Loucy (cell line): ENCODE results near the gene DLGAP5.
A peak's percentile ranks its signal among the peaks of the same experiment; 100 is the strongest.

Experiments used
- H2AFZ ChIP-seq: fragments of 200-600 bp; sonication (generic); 2 replicates; pipeline ENCODE4 v1.6.0; 2016; ENCODE audit warnings: antibody characterized with exemption, mild to moderate bottlenecking, low read length, moderate library complexity
- H3F3A ChIP-seq: fragments of 200-600 bp; 2 replicates; pipeline ENCODE4 v1.6.0; 2016; ENCODE audit warnings: antibody characterized with exemption, low read depth, mild to moderate bottlenecking
- H3K27me3 ChIP-seq: fragments of 200-600 bp; sonication (generic); 2 replicates; pipeline ENCODE4 v1.6.1; 2014; ENCODE audit warnings: low read length, mild to moderate bottlenecking; ENCODE audit not compliant: insufficient read depth, poor library complexity, severe bottlenecking
- H3K36me3 ChIP-seq: fragments of 200-600 bp; sonication (generic); 2 replicates; pipeline ENCODE4 v1.6.1; 2016; ENCODE audit warnings: low read length; ENCODE audit not compliant: insufficient read depth
- H3K4me1 ChIP-seq: fragments of 200-600 bp; sonication (generic); 2 replicates; pipeline ENCODE4 v1.5.1; 2014; ENCODE audit warnings: low read length, mild to moderate bottlenecking; ENCODE audit not compliant: insufficient read depth, poor library complexity, severe bottlenecking
- H3K4me2 ChIP-seq: fragments of 200-600 bp; sonication (generic); 2 replicates; pipeline ENCODE4 v1.6.0; 2014; ENCODE audit warnings: antibody characterized with exemption, low read length, low read depth, mild to moderate bottlenecking; ENCODE audit not compliant: poor library complexity, severe bottlenecking
- H3K4me3 ChIP-seq: fragments of 200-600 bp; sonication (generic); 2 replicates; pipeline ENCODE4 v1.5.1; 2014; ENCODE audit warnings: low read length, mild to moderate bottlenecking, mixed read lengths; ENCODE audit not compliant: poor library complexity, severe bottlenecking
- H3K79me2 ChIP-seq: fragments of 200-600 bp; sonication (generic); 2 replicates; pipeline ENCODE4 v1.6.1; 2014; ENCODE audit warnings: low read length; ENCODE audit not compliant: insufficient read depth
- H3K9ac ChIP-seq: fragments of 200-600 bp; sonication (generic); 2 replicates; pipeline ENCODE4 v1.6.0; 2014; ENCODE audit warnings: mild to moderate bottlenecking, low read depth, low read length, moderate library complexity; ENCODE audit not compliant: poor library complexity, severe bottlenecking
- H3K9me2 ChIP-seq: fragments of 200-600 bp; sonication (generic); replicated peaks from 2 replicates; pipeline ENCODE4 v1.6.1; 2016; ENCODE audit warnings: low read depth, low read length, mixed read lengths
- H3K9me3 ChIP-seq: fragments of 200-600 bp; sonication (generic); 2 replicates; pipeline ENCODE4 v1.6.1; 2014; ENCODE audit warnings: mild to moderate bottlenecking, antibody characterized with exemption, low read length, low read depth; ENCODE audit not compliant: insufficient read depth
- H4K20me1 ChIP-seq: fragments of 200-600 bp; sonication (generic); 2 replicates; pipeline ENCODE4 v1.6.0; 2014; ENCODE audit warnings: antibody characterized with exemption, low read length, mild to moderate bottlenecking; ENCODE audit not compliant: insufficient read depth, poor library complexity, severe bottlenecking
- CTCF ChIP-seq: fragments of 200-600 bp; sonication (generic); conservative IDR thresholded peaks from 2 replicates; pipeline ENCODE4 v1.5.1; 2014; ENCODE audit warnings: mild to moderate bottlenecking, antibody characterized with exemption, low read length
- EZH2phosphoT487 ChIP-seq: fragments of 200-600 bp; IDR thresholded peaks from 2 replicates; pipeline ENCODE4 v1.6.1; 2018; ENCODE audit warnings: antibody characterized with exemption, mild to moderate bottlenecking, moderate library complexity, borderline replicate concordance

DLGAP5 gene

DNA sequence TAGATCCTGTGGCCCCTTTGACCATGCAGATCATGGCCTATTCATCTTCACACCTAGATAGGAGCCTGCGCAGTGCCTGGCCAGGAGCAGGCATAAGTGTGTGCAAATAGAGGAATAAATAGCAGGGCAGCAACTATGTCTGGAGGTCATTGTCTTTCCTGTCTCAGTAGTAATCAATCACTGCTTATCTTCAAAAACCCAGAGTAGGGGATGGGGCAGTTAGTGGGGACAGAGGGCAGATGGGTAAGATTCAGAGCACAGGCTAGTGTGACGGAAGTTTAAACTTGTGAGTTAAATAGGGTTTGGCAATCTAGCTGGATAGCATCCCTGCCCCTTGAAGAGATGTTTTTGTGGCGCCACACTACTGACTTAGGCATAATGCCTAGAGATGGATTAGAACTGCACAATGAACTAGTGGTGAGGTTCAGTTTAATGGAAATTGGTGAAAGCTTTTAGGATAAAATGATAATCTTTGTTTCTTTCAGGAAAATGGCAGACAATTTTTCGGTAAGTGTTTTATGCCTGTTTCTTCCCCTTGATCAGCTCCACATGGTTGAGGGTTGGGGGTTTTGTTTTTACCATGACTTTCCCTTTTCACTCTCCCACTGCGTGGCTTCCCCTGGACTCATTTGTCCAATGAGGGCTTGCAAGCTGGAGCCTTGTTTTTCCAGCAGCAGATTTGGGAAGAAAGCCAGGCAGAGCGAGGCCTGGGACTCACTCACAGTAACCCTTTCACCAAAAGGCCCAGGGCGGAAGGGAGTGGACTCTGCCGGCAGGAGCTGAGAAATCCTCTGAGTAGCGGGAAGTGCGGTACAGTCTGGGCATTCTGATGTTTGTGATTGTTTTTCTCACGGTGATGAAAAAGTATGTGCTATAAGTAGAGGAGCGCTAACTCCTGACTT lies 54.2 kb downstream of the DLGAP5 start:
- no peak for TF ChIP-seq EZH2phosphoT487
- no peak for TF ChIP-seq CTCF
- no peaks in the 10 kb centered on the region for H3K79me2 ChIP-seq
- no peaks in the 10 kb centered on the region for H3K9me2 ChIP-seq
- H3K4me1 ChIP-seq, result peaks cover under 1% of the 10 kb centered on the region
- peaks cover 24% of the 10 kb centered on the region; the same call in 1 of the 2 replicates for H3K36me3 ChIP-seq
- H3K4me2 ChIP-seq, result no peak overlapping the region
- H3K9me3 ChIP-seq, result no peaks in the 10 kb centered on the region
- no peak overlapping the region for H3K4me3 ChIP-seq
- H3K9ac ChIP-seq, result no peak overlapping the region
- H2AFZ ChIP-seq, result no peak overlapping the region
- H4K20me1 ChIP-seq, result no peaks in the 10 kb centered on the region
- no peaks in the 10 kb centered on the region for H3F3A ChIP-seq
- H3K27me3 ChIP-seq, result no peaks in the 10 kb centered on the region

- Histone ChIP-seq H3K9me3 (no peaks in the 10 kb centered on the region), H3K9ac (no peak overlapping the region), H3K36me3 (peaks cover 15% of the 10 kb centered on the region; the same call in 1 of the 2 replicates), H4K20me1 (no peaks in the 10 kb centered on the region), H2AFZ (no peak overlapping the region), H3K4me2 (no peak overlapping the region), H3K4me3 (no peak overlapping the region), H3F3A (no peaks in the 10 kb centered on the region), H3K27me3 (no peaks in the 10 kb centered on the region), H3K9me2 (no peaks in the 10 kb centered on the region), H3K79me2 (no peaks in the 10 kb centered on the region), H3K4me1 (peaks cover 10% of the 10 kb centered on the region)
- TF ChIP-seq EZH2phosphoT487 (no peak), CTCF (no peak)
Measured at GRCh38 chr14:55136241-55136640, 55.1 kb downstream of the DLGAP5 start.

DNA sequence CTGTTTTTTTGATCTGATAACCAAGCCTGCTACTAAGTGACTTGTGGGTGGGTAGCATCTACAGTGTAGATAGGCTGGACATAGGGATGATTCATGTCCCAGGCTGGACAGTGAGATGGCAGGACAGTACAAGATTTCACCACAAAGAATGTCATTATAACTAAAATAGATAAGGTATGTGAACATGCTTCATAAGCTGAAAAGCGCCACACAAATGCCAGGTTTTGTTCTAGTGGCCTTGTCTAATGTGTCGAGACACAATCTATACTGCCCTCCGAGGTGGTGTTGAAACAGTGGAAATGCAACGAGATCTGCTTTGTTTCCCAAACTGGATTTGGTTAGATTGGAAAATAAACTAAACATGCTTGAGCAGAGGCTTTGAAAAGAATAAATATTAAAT lies 58.0 kb downstream of the DLGAP5 start:
- no peaks in the 10 kb centered on the region for H3K27me3 ChIP-seq
- H3K79me2 ChIP-seq, result no peaks in the 10 kb centered on the region
- H3F3A ChIP-seq, result no peaks in the 10 kb centered on the region
- no peak overlapping the region for H3K4me2 ChIP-seq
- H2AFZ ChIP-seq, result no peak overlapping the region
- no peaks in the 10 kb centered on the region for H3K9me2 ChIP-seq
- no peak overlapping the region for H3K4me3 ChIP-seq
- peaks cover 12% of the 10 kb centered on the region for H3K4me1 ChIP-seq
- no peaks in the 10 kb centered on the region for H4K20me1 ChIP-seq
- TF ChIP-seq EZH2phosphoT487, result no peak
- peak; percentile 24; the same call in 1 of the 2 replicates for TF ChIP-seq CTCF
- H3K9ac ChIP-seq, result no peak overlapping the region
- H3K36me3 ChIP-seq, result no peaks in the 10 kb centered on the region; the same call in 1 of the 2 replicates
- no peaks in the 10 kb centered on the region for H3K9me3 ChIP-seq
